Upper lobe of right lung (tissue), 1 donor: Measurements from ENCODE around the gene FAM240A. TPM values are rescaled to one million over a fixed set of nuclear protein-coding genes. Genes with fewer than 3 reads are reported as not detected.

ENCODE experiments used
- ATAC-seq: fragments of 200-7000 bp; cut with Tn5 transposase; one replicate; pipeline ENCODE4 v1.9.1; 2020; ENCODE audit warnings: mild to moderate bottlenecking, moderate library complexity
- DNase-seq: peaks from one replicate; pipeline ENCODE4 v3.0.0-alpha.2; 2020
- H3K27ac ChIP-seq: fragments of 200-600 bp; one replicate; pipeline ENCODE4 v1.8.0; 2022
- H3K27me3 ChIP-seq: fragments of 200-600 bp; one replicate; pipeline ENCODE4 v1.8.0; 2022; ENCODE audit warnings: mild to moderate bottlenecking
- H3K36me3 ChIP-seq: fragments of 200-600 bp; one replicate; pipeline ENCODE4 v1.8.0; 2022
- H3K4me1 ChIP-seq: fragments of 200-600 bp; one replicate; pipeline ENCODE4 v1.8.0; 2022
- H3K4me3 ChIP-seq: fragments of 200-600 bp; one replicate; pipeline ENCODE4 v1.8.0; 2022; ENCODE audit warnings: mild to moderate bottlenecking
- H3K9me3 ChIP-seq: fragments of 200-600 bp; one replicate; pipeline ENCODE4 v1.8.0; 2022
- intact Hi-C: fragments of 100-400 bp; cut with DNase I; formaldehyde crosslinking; loops from one replicate; pipeline ENCODE4 v1.11.0; 2022
- total RNA-seq: library from RNA; stranded (reverse); fragmentation: NEBNext Ultra II Directional; extraction: Animal tissue kit (Norgen Biotek cat#: 25700); gene quantifications from one replicate; pipeline ENCODE4 v1.2.1, GENCODE V29; 2021
- TF ChIP-seq, protein P1 (sequence below): fragments of 200-600 bp; IDR thresholded peaks from one replicate; pipeline ENCODE4 v1.8.0; 2022; ENCODE audit warnings: antibody characterized with exemption
- donor health status: DM: no; HTN: yes; CAD: no; lungs with severe emphysema.

The FAM240A gene
- total RNA-seq, 1 donor from 2014 or later, result not detected

DNA sequence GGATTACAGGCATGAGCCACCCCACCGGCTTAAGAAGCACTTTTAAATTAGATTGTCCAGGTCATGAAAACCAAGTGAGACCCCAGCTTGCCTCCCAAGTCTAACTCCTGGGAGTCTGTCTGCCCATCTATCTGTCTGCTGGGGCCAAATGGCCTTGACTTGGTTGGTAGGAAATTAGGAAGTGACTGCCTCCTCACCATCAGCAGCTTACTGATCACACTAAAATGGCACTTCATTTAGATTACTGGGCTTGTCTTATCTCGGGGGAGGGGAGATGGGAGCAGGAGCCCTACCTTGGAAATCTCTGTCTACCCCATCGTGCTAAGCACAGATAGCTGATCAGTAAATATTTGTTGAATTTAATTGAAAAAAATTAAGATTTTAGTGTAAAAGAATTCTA is 40.6 kb upstream of the FAM240A start:
- no peak overlapping the region for H3K27ac ChIP-seq
- H3K9me3 ChIP-seq, result no peaks in the 10 kb centered on the region
- no peaks in the 10 kb centered on the region for H3K36me3 ChIP-seq
- intact Hi-C loops, result no loop called here
- no peak overlapping the region for H3K4me3 ChIP-seq
- H3K4me1 ChIP-seq, result no peaks in the 10 kb centered on the region
- H3K27me3 ChIP-seq, result no peaks in the 10 kb centered on the region
- DNase-seq (no peak), ATAC-seq (no peak)
- TF ChIP-seq, protein P1, sequence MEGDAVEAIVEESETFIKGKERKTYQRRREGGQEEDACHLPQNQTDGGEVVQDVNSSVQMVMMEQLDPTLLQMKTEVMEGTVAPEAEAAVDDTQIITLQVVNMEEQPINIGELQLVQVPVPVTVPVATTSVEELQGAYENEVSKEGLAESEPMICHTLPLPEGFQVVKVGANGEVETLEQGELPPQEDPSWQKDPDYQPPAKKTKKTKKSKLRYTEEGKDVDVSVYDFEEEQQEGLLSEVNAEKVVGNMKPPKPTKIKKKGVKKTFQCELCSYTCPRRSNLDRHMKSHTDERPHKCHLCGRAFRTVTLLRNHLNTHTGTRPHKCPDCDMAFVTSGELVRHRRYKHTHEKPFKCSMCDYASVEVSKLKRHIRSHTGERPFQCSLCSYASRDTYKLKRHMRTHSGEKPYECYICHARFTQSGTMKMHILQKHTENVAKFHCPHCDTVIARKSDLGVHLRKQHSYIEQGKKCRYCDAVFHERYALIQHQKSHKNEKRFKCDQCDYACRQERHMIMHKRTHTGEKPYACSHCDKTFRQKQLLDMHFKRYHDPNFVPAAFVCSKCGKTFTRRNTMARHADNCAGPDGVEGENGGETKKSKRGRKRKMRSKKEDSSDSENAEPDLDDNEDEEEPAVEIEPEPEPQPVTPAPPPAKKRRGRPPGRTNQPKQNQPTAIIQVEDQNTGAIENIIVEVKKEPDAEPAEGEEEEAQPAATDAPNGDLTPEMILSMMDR, result no peak

DNA sequence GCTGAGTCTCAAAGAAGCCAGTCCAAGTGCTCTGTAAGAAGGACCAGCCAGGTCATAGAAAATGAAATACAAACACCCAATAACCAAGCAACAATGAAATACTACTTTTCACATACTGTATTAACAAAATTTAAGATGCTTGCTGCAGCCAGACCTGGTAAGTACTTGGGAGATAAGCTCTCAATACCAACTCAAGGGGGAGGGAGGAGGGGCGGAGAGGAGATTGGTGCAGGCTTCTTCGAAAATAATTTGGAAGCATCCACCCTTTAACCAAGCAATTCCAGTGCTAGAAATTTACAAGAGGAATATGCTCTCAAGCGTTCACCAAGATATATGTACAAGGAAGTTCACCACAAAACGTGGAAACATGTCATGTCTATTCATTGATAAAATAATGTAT is 38.6 kb upstream of the FAM240A start:
- H3K4me1 ChIP-seq, result no peaks in the 10 kb centered on the region
- TF ChIP-seq, protein P1, result no peak
- no peaks in the 10 kb centered on the region for H3K36me3 ChIP-seq
- H3K27ac ChIP-seq, result no peak overlapping the region
- no peak overlapping the region for H3K4me3 ChIP-seq
- ATAC-seq, result no peak
- no peaks in the 10 kb centered on the region for H3K27me3 ChIP-seq
- intact Hi-C loops, result no loop called here
- H3K9me3 ChIP-seq, result no peaks in the 10 kb centered on the region
- no peak for DNase-seq

DNA sequence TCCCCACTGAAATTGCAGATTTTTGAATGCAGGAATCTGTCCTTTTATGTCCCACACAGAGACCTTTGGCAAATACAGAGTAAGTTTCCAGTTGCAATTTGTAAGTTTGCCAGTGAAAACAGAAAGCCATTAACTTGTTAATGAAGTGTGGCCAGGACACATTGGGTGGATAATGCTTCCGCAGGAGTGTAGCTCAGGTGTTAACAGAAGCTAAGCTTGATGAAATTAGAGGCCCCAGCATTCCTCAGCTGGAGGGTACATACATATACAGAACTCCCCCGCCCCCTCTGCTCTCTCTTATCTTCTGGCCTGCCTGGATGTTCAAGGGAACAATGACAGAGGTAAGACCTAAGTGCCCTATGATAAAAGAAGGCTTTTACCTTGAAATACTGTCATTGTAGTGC is 38.1 kb upstream of the FAM240A start:
- H3K27me3 ChIP-seq, result no peaks in the 10 kb centered on the region
- H3K27ac ChIP-seq, result no peak overlapping the region
- H3K4me3 ChIP-seq, result no peak overlapping the region
- DNase-seq (no peak), ATAC-seq (no peak)
- peaks cover 3% of the 10 kb centered on the region for H3K4me1 ChIP-seq
- intact Hi-C loops, result no loop called here
- no peaks in the 10 kb centered on the region for H3K36me3 ChIP-seq
- no peaks in the 10 kb centered on the region for H3K9me3 ChIP-seq
- TF ChIP-seq, protein P1, result no peak

DNA sequence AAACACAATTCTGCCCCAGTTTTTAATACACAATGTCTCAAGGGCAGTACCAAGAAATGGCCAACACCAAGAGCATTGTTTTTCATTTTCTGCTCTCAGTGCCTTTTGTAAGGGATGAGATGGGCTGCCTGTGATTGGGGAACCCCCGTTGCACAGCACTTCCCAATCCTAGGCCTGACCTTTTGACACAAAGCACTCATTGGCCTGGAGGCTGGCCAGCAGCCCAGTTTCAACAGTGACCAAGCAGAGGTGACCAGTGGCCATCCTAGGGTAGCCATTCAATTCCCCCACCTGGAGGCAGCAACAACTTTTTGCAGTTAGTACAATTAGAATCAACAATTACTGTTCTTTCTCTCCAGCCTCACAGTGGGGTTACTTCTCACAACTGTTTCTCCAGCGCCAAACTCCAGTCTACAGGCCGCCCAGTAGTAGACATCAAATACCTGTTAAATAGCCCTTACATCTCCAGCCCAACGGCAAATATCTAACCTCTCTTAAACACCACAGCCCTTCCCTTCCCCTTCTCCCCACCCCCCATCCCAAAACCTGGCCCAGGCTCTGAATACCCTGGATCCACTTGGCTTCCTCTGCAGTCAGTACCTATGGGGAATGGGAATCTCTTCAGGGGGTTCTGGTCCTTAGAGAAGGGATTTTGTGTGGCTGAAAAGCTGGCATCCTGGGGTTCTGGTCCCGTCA is 37.3 kb upstream of the FAM240A start:
- Histone ChIP-seq H3K4me3 (no peak overlapping the region), H3K36me3 (no peaks in the 10 kb centered on the region), H3K4me1 (peaks cover 4% of the 10 kb centered on the region), H3K9me3 (no peaks in the 10 kb centered on the region), H3K27ac (no peak overlapping the region), H3K27me3 (no peaks in the 10 kb centered on the region)
- DNase-seq, result no peak
- no peak for ATAC-seq
- TF ChIP-seq, protein P1, result no peak
- intact Hi-C loops, result no loop called here

DNA sequence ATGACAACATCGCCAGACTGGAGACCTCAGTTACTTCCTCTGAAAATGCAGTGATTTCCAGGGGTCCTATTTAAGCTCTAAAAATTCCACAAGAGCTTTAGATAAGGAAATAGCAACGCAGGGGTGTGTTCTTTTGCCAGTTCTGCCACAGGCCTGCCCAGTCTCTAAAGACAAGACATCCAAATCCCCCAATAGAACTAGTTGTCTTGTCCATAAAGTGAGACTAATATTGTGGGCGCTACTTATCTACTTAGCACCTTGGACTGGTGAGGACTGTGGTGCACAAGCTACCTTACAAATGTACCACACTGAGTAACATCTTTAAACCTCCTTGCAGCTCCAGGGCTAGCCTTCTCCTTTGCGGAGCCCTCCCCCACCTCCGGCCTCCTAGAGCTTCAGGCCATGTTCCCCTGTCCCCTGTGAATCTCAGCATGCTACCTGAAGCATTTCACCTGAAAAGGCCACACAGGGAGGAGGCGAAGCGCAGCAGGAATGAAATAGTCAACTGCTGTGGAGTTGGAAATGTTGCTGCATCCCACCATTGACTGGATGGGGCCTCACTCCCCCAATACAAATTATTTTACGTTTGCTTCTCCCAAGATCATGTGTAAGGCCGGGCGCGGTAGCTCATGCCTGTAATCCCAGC is 36.6 kb upstream of the FAM240A start:
- Histone ChIP-seq H3K27me3 (no peaks in the 10 kb centered on the region), H3K9me3 (no peaks in the 10 kb centered on the region), H3K27ac (no peak overlapping the region), H3K4me1 (peaks cover 4% of the 10 kb centered on the region), H3K36me3 (no peaks in the 10 kb centered on the region), H3K4me3 (no peak overlapping the region)
- DNase-seq (no peak), ATAC-seq (no peak)
- intact Hi-C loops, result no loop called here
- TF ChIP-seq, protein P1, result no peak
